ENCODE measurements around the gene ASPRV1.

The ASPRV1 gene

DNA sequence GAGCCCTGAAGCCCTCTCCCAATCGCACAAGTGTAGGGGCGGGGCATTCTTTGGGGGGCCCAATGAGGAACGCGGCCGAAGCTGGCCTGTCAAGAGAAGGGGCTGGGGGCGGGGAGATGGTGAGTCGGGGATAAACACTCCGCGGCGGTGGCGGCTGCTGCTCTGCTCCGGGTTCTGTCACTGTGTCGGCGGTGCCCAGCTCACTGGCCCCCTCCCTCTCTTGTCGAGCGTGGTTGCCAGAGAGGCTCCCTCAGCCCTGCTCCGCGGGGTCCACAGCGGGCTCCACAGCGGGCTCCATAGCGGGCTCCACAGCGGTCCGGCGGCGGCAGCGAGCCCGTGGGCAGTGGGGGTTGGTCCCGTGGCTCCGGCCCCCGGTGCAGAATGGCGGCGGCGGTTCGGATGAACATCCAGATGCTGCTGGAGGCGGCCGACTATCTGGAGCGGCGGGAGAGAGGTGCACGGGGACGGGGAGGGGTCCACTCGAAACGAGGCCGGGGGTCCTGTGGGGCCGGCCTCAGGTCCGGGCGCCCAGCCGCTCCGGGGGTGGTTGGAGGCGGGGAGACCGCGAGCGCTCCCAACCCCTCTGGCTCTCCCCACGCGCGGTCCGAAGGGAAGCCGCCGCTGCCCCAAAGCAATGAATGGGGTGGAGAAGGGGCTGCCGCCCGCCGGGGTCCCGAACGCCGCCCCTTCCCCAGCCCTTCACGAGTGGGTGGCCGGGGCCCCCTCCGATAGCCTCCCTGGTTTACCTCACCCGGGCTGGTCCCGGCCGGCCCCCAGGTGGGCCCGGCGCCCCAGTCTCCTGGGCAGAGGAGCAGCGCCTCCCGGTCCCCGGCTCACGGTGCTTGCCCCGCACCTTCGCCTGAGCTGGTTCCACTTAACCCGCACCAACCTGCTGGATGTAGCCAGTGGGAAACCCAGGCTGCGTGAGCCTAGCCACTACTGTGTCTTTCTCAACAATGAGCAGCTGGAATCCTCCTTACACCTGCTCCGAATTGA lies 46.2 kb downstream of the ASPRV1 start, which contains the start of gene MXD1:
MXD1 (plus strand) TSS at position 160 of the 996 bp plus-strand sequence; CDS start at position 382, 222 bp downstream.
- peak within 1 kb of the TSS; percentile 88 for H3K27ac ChIP-seq
- DNase-seq (ENCODE audit: low read depth, low spot score): no peak

- DNase-seq (ENCODE audit: low read depth, low spot score): peak; percentile 100
- H3K27ac ChIP-seq: peak overlapping the region; percentile 88
Observed at GRCh38 chr2:69914164-69914949, 47.1 kb downstream of the ASPRV1 start.

GRCh38 chr2:69911985-69912563 lies 49.4 kb downstream of the ASPRV1 start:
- H3K27ac ChIP-seq: peak overlapping the region; percentile 88
- DNase-seq (ENCODE audit: low read depth, low spot score): no peak

Measured in epithelial cell of prostate (primary cell).